Right lobe of liver (tissue), 4 donors: Measurements from ENCODE around the gene MYEOV.

Experiments
- CTCF ChIP-seq, 4 donors: fragments of 200-600 bp in 3 of 4; fragments of 450-650 bp in 1 of 4; IDR thresholded peaks; one replicate each; pipeline versions ENCODE4 v1.5.1 to v1.8.0; 2016 to 2022; ENCODE audit warnings: antibody characterized with exemption in 4 of 4, mild to moderate bottlenecking in 2 of 4
- POLR2A ChIP-seq: fragments of 450-650 bp; IDR thresholded peaks from one replicate; pipeline ENCODE4 v1.6.1; 2017; ENCODE audit warnings: antibody characterized with exemption, mild to moderate bottlenecking
- donor health status: DM: no; HTN: no; CAD: no.
- donor health status: DM: no; HTN: no; CAD: no.
- donor health status: DM: no; HTN: yes; CAD: no.

- TF ChIP-seq CTCF (IDR thresholded peaks at IDR 0.05): no peak
- no peak for TF ChIP-seq POLR2A
These were observed 13.0 kb upstream of the MYEOV start for GRCh38 chr11:69280994-69281393.
